ENCODE measurements around the gene VWA3A.

The VWA3A gene

GRCh38 chr16:22181426-22181825 lies 89.1 kb downstream of the VWA3A start:
- no peak overlapping the region for H2AK5ac ChIP-seq (ENCODE audit: low read length)
- H3K36me3 ChIP-seq (ENCODE audit: control insufficient read depth, insufficient read depth, low read length), result no peaks in the 10 kb centered on the region
- no peak overlapping the region for H3K4me2 ChIP-seq (ENCODE audit: low read length)
- H3K79me2 ChIP-seq (ENCODE audit: control insufficient read depth, insufficient read depth, low read length), result no peaks in the 10 kb centered on the region
- H2BK15ac ChIP-seq (replicated peaks; ENCODE audit: low read depth), result no peak overlapping the region
- H3K27ac ChIP-seq (ENCODE audit: low read depth, low read length), result no peak overlapping the region
- H3K79me1 ChIP-seq (ENCODE audit: low read length), result no peaks in the 10 kb centered on the region
- H3K9ac ChIP-seq (ENCODE audit: low read length), result no peak overlapping the region
- no peak overlapping the region for H2BK120ac ChIP-seq (ENCODE audit: low read depth, low read length)
- no peak overlapping the region for H3K4ac ChIP-seq (ENCODE audit: low read depth, low read length)
- H3K4me3 ChIP-seq (ENCODE audit: low read length), result no peak overlapping the region
- H3K56ac ChIP-seq (ENCODE audit: low read length), result no peak overlapping the region
- H2BK5ac ChIP-seq (ENCODE audit: low read length), result no peak overlapping the region
- no peaks in the 10 kb centered on the region for H3K27me3 ChIP-seq (ENCODE audit: insufficient read depth, low read length, poor library complexity)
- H4K8ac ChIP-seq (ENCODE audit: low read depth, low read length), result no peak overlapping the region
- no CpG with 5 or more reads among the region's 11 CpGs for WGBS (ENCODE audit: extremely low coverage, insufficient coverage, low lambda C conversion rate)
- no peak overlapping the region for H4K5ac ChIP-seq (ENCODE audit: low read length)
- no peaks in the 10 kb centered on the region for H3K4me1 ChIP-seq (ENCODE audit: control insufficient read depth, low read depth, low read length)
- no peak overlapping the region for H3K23ac ChIP-seq (ENCODE audit: low read length)
- no peak overlapping the region for H3K18ac ChIP-seq (ENCODE audit: low read length)
- DNase-seq, result no peak

GRCh38 chr16:22181843-22182242 lies 89.5 kb downstream of the VWA3A start:
- H3K4me3 ChIP-seq (ENCODE audit: low read length), result no peak overlapping the region
- H3K79me2 ChIP-seq (ENCODE audit: control insufficient read depth, insufficient read depth, low read length), result no peaks in the 10 kb centered on the region
- H3K4me1 ChIP-seq (ENCODE audit: control insufficient read depth, low read depth, low read length), result no peaks in the 10 kb centered on the region
- WGBS (ENCODE audit: extremely low coverage, insufficient coverage, low lambda C conversion rate), result no CpG with 5 or more reads among the region's 7 CpGs
- H3K27me3 ChIP-seq (ENCODE audit: insufficient read depth, low read length, poor library complexity), result no peaks in the 10 kb centered on the region
- H4K5ac ChIP-seq (ENCODE audit: low read length), result no peak overlapping the region
- no peak overlapping the region for H3K4ac ChIP-seq (ENCODE audit: low read depth, low read length)
- H4K8ac ChIP-seq (ENCODE audit: low read depth, low read length), result no peak overlapping the region
- no peak overlapping the region for H3K27ac ChIP-seq (ENCODE audit: low read depth, low read length)
- no peaks in the 10 kb centered on the region for H3K79me1 ChIP-seq (ENCODE audit: low read length)
- no peak overlapping the region for H2AK5ac ChIP-seq (ENCODE audit: low read length)
- H3K23ac ChIP-seq (ENCODE audit: low read length), result no peak overlapping the region
- H2BK15ac ChIP-seq (replicated peaks; ENCODE audit: low read depth), result no peak overlapping the region
- no peak overlapping the region for H3K18ac ChIP-seq (ENCODE audit: low read length)
- H3K9ac ChIP-seq (ENCODE audit: low read length), result no peak overlapping the region
- H2BK5ac ChIP-seq (ENCODE audit: low read length), result no peak overlapping the region
- H2BK120ac ChIP-seq (ENCODE audit: low read depth, low read length), result no peak overlapping the region
- H3K4me2 ChIP-seq (ENCODE audit: low read length), result no peak overlapping the region
- DNase-seq, result no peak
- no peak overlapping the region for H3K56ac ChIP-seq (ENCODE audit: low read length)
- H3K36me3 ChIP-seq (ENCODE audit: control insufficient read depth, insufficient read depth, low read length), result no peaks in the 10 kb centered on the region

- H3K79me2 ChIP-seq (ENCODE audit: control insufficient read depth, insufficient read depth, low read length), result no peaks in the 10 kb centered on the region
- no peak overlapping the region for H4K5ac ChIP-seq (ENCODE audit: low read length)
Observed at GRCh38 chr16:22183335-22183734, 91.0 kb downstream of the VWA3A start.

GRCh38 chr16:22183901-22184614 lies 91.7 kb downstream of the VWA3A start:
- H2BK15ac ChIP-seq (replicated peaks; ENCODE audit: low read depth), result no peak overlapping the region
- H3K4me3 ChIP-seq (ENCODE audit: low read length), result no peak overlapping the region
- no peaks in the 10 kb centered on the region for H3K79me2 ChIP-seq (ENCODE audit: control insufficient read depth, insufficient read depth, low read length)
- no peak overlapping the region for H2BK5ac ChIP-seq (ENCODE audit: low read length)
- WGBS (ENCODE audit: extremely low coverage, insufficient coverage, low lambda C conversion rate), result no CpG with 5 or more reads among the region's 11 CpGs
- peak; percentile 46 for DNase-seq
- H3K18ac ChIP-seq (ENCODE audit: low read length), result no peak overlapping the region
- H3K56ac ChIP-seq (ENCODE audit: low read length), result no peak overlapping the region
- H3K27me3 ChIP-seq (ENCODE audit: insufficient read depth, low read length, poor library complexity), result no peaks in the 10 kb centered on the region
- H2AK5ac ChIP-seq (ENCODE audit: low read length), result no peak overlapping the region
- no peaks in the 10 kb centered on the region for H3K79me1 ChIP-seq (ENCODE audit: low read length)
- no peak overlapping the region for H3K27ac ChIP-seq (ENCODE audit: low read depth, low read length)
- H3K4me2 ChIP-seq (ENCODE audit: low read length), result no peak overlapping the region
- H3K36me3 ChIP-seq (ENCODE audit: control insufficient read depth, insufficient read depth, low read length), result no peaks in the 10 kb centered on the region
- H3K4ac ChIP-seq (ENCODE audit: low read depth, low read length), result no peak overlapping the region
- H3K4me1 ChIP-seq (ENCODE audit: control insufficient read depth, low read depth, low read length), result no peaks in the 10 kb centered on the region
- no peak overlapping the region for H3K9ac ChIP-seq (ENCODE audit: low read length)
- no peak overlapping the region for H2BK120ac ChIP-seq (ENCODE audit: low read depth, low read length)
- H4K8ac ChIP-seq (ENCODE audit: low read depth, low read length), result no peak overlapping the region
- H3K23ac ChIP-seq (ENCODE audit: low read length), result no peak overlapping the region
- H4K5ac ChIP-seq (ENCODE audit: low read length), result no peak overlapping the region

More at GRCh38 chr16:22183335-22183734, 91.0 kb downstream of the VWA3A start:
- no peak overlapping the region for H3K56ac ChIP-seq (ENCODE audit: low read length)
- H3K4ac ChIP-seq (ENCODE audit: low read depth, low read length), result no peak overlapping the region
- no peaks in the 10 kb centered on the region for H3K4me1 ChIP-seq (ENCODE audit: control insufficient read depth, low read depth, low read length)
- H3K4me3 ChIP-seq (ENCODE audit: low read length), result no peak overlapping the region
- no peak overlapping the region for H2BK15ac ChIP-seq (replicated peaks; ENCODE audit: low read depth)
- H3K9ac ChIP-seq (ENCODE audit: low read length), result no peak overlapping the region
- H3K27me3 ChIP-seq (ENCODE audit: insufficient read depth, low read length, poor library complexity), result no peaks in the 10 kb centered on the region
- H3K27ac ChIP-seq (ENCODE audit: low read depth, low read length), result no peak overlapping the region
- no peak overlapping the region for H2BK120ac ChIP-seq (ENCODE audit: low read depth, low read length)
- H4K8ac ChIP-seq (ENCODE audit: low read depth, low read length), result no peak overlapping the region
- WGBS (ENCODE audit: extremely low coverage, insufficient coverage, low lambda C conversion rate), result no CpG with 5 or more reads among the region's 5 CpGs
- no peak for DNase-seq
- no peaks in the 10 kb centered on the region for H3K79me1 ChIP-seq (ENCODE audit: low read length)
- no peak overlapping the region for H2BK5ac ChIP-seq (ENCODE audit: low read length)
- no peaks in the 10 kb centered on the region for H3K36me3 ChIP-seq (ENCODE audit: control insufficient read depth, insufficient read depth, low read length)
- no peak overlapping the region for H3K18ac ChIP-seq (ENCODE audit: low read length)
- H3K4me2 ChIP-seq (ENCODE audit: low read length), result no peak overlapping the region
- no peak overlapping the region for H2AK5ac ChIP-seq (ENCODE audit: low read length)
- H3K23ac ChIP-seq (ENCODE audit: low read length), result no peak overlapping the region

GRCh38 chr16:22184615-22184968 lies 92.3 kb downstream of the VWA3A start:
- no peak overlapping the region for H4K5ac ChIP-seq (ENCODE audit: low read length)
- H3K18ac ChIP-seq (ENCODE audit: low read length), result no peak overlapping the region
- no peak overlapping the region for H3K27ac ChIP-seq (ENCODE audit: low read depth, low read length)
- no peak overlapping the region for H3K4me2 ChIP-seq (ENCODE audit: low read length)
- H2BK5ac ChIP-seq (ENCODE audit: low read length), result no peak overlapping the region
- H2AK5ac ChIP-seq (ENCODE audit: low read length), result no peak overlapping the region
- H3K4ac ChIP-seq (ENCODE audit: low read depth, low read length), result no peak overlapping the region
- DNase-seq, result no peak
- no peak overlapping the region for H4K8ac ChIP-seq (ENCODE audit: low read depth, low read length)
- no peak overlapping the region for H2BK15ac ChIP-seq (replicated peaks; ENCODE audit: low read depth)
- no peak overlapping the region for H3K23ac ChIP-seq (ENCODE audit: low read length)
- H3K9ac ChIP-seq (ENCODE audit: low read length), result no peak overlapping the region
- H3K4me3 ChIP-seq (ENCODE audit: low read length), result no peak overlapping the region
- no peak overlapping the region for H3K56ac ChIP-seq (ENCODE audit: low read length)
- H2BK120ac ChIP-seq (ENCODE audit: low read depth, low read length), result no peak overlapping the region
- no CpG with 5 or more reads among the region's 6 CpGs for WGBS (ENCODE audit: extremely low coverage, insufficient coverage, low lambda C conversion rate)
- no peaks in the 10 kb centered on the region for H3K27me3 ChIP-seq (ENCODE audit: insufficient read depth, low read length, poor library complexity)
- no peaks in the 10 kb centered on the region for H3K79me1 ChIP-seq (ENCODE audit: low read length)
- no peaks in the 10 kb centered on the region for H3K4me1 ChIP-seq (ENCODE audit: control insufficient read depth, low read depth, low read length)
- H3K36me3 ChIP-seq (ENCODE audit: control insufficient read depth, insufficient read depth, low read length), result no peaks in the 10 kb centered on the region
- no peaks in the 10 kb centered on the region for H3K79me2 ChIP-seq (ENCODE audit: control insufficient read depth, insufficient read depth, low read length)

- Histone ChIP-seq H3K18ac (ENCODE audit: low read length) (no peak overlapping the region), H3K4me2 (ENCODE audit: low read length) (no peak overlapping the region), H4K5ac (ENCODE audit: low read length) (no peak overlapping the region), H3K27ac (ENCODE audit: low read depth, low read length) (no peak overlapping the region), H4K8ac (ENCODE audit: low read depth, low read length) (no peak overlapping the region), H3K79me1 (ENCODE audit: low read length) (no peaks in the 10 kb centered on the region), H3K4ac (ENCODE audit: low read depth, low read length) (no peak overlapping the region), H3K23ac (ENCODE audit: low read length) (no peak overlapping the region), H3K56ac (ENCODE audit: low read length) (no peak overlapping the region), H3K4me1 (ENCODE audit: control insufficient read depth, low read depth, low read length) (no peaks in the 10 kb centered on the region), H3K79me2 (ENCODE audit: control insufficient read depth, insufficient read depth, low read length) (no peaks in the 10 kb centered on the region), H2BK5ac (ENCODE audit: low read length) (no peak overlapping the region), H2BK120ac (ENCODE audit: low read depth, low read length) (no peak overlapping the region), H3K9ac (ENCODE audit: low read length) (no peak overlapping the region), H3K36me3 (ENCODE audit: control insufficient read depth, insufficient read depth, low read length) (no peaks in the 10 kb centered on the region), H2BK15ac (replicated peaks; ENCODE audit: low read depth) (no peak overlapping the region), H2AK5ac (ENCODE audit: low read length) (no peak overlapping the region), H3K27me3 (ENCODE audit: insufficient read depth, low read length, poor library complexity) (no peaks in the 10 kb centered on the region), H3K4me3 (ENCODE audit: low read length) (no peak overlapping the region)
- WGBS (ENCODE audit: extremely low coverage, insufficient coverage, low lambda C conversion rate), result no CpG with 5 or more reads among the region's 3 CpGs
- peak; percentile 69 for DNase-seq
Observed at GRCh38 chr16:22186517-22186916, 94.2 kb downstream of the VWA3A start.

Measured in mesendoderm (in vitro differentiated cells).